GM23338 (cell line): ENCODE results near the gene IGF2BP2. TPM values are rescaled to one million over a fixed set of nuclear protein-coding genes. Genes with fewer than 3 reads are reported as not detected.

Experiments
- ATAC-seq: fragments of 200-7000 bp; cut with Tn5 transposase; 3 replicates; pipeline ENCODE4 v1.9.1; 2020
- DNase-seq: peaks from one replicate; pipeline ENCODE4 v3.0.0-alpha.2; 2015; ENCODE audit warnings: low spot score
- H2AFZ ChIP-seq: fragments of 200-600 bp; sonication (generic); 2 replicates; pipeline ENCODE4 v1.8.0; 2016; ENCODE audit warnings: antibody characterized with exemption, mild to moderate bottlenecking, moderate library complexity
- H3F3A ChIP-seq: fragments of 200-600 bp; sonication (generic); replicated peaks from 2 replicates; pipeline ENCODE4 v1.8.0; 2017; ENCODE audit warnings: antibody characterized with exemption, mixed run types, low read depth
- H3K27ac ChIP-seq: fragments of 200-600 bp; sonication (generic); 2 replicates; pipeline ENCODE4 v1.6.1; 2016; ENCODE audit warnings: low read depth
- H3K27me3 ChIP-seq: fragments of 200-600 bp; sonication (generic); 2 replicates; pipeline ENCODE4 v1.8.0; 2016; ENCODE audit warnings: mild to moderate bottlenecking, mixed run types, moderate library complexity; ENCODE audit not compliant: insufficient read depth
- H3K36me3 ChIP-seq: fragments of 200-600 bp; sonication (generic); 2 replicates; pipeline ENCODE4 v1.8.0; 2016; ENCODE audit warnings: mild to moderate bottlenecking; ENCODE audit not compliant: insufficient read depth
- H3K4me1 ChIP-seq: fragments of 200-600 bp; sonication (generic); 2 replicates; pipeline ENCODE4 v1.8.0; 2016; ENCODE audit warnings: mild to moderate bottlenecking, moderate library complexity; ENCODE audit not compliant: insufficient read depth
- H3K4me2 ChIP-seq: fragments of 200-600 bp; sonication (generic); 2 replicates; pipeline ENCODE4 v1.7.1; 2017; ENCODE audit warnings: mixed run types
- H3K4me3 ChIP-seq: fragments of 200-600 bp; sonication (generic); 2 replicates; pipeline ENCODE4 v1.6.1; 2016; ENCODE audit warnings: mixed run types
- H3K79me2 ChIP-seq: fragments of 200-600 bp; sonication (generic); replicated peaks from 2 replicates; pipeline ENCODE4 v1.8.0; 2017; ENCODE audit warnings: mild to moderate bottlenecking; ENCODE audit not compliant: insufficient read depth
- H3K9me2 ChIP-seq: fragments of 200-600 bp; sonication (generic); 2 replicates; pipeline ENCODE4 v1.8.0; 2017; ENCODE audit not compliant: insufficient read depth
- H4K20me1 ChIP-seq: fragments of 200-600 bp; sonication (generic); replicated peaks from 2 replicates; pipeline ENCODE4 v1.8.0; 2017; ENCODE audit warnings: mild to moderate bottlenecking; ENCODE audit not compliant: insufficient read depth
- H3K27ac Mint-ChIP-seq: 2 replicates; pipeline ENCODE4 v1.8.0; 2020; ENCODE audit warnings: inconsistent platforms, mild to moderate bottlenecking, moderate library complexity, mixed read lengths
- H3K27me3 Mint-ChIP-seq: 3 replicates; pipeline ENCODE4 v1.8.0; 2022; ENCODE audit warnings: low read depth, mild to moderate bottlenecking, moderate library complexity, mixed read lengths, inconsistent platforms; ENCODE audit not compliant: insufficient read depth, poor library complexity
- H3K36me3 Mint-ChIP-seq: 3 replicates; pipeline ENCODE4 v1.8.0; 2021; ENCODE audit warnings: low read depth, mild to moderate bottlenecking, inconsistent platforms, moderate library complexity, mixed read lengths
- H3K4me1 Mint-ChIP-seq: 3 replicates; pipeline ENCODE4 v1.8.0; 2020; ENCODE audit warnings: mild to moderate bottlenecking, inconsistent platforms, mixed read lengths
- H3K4me3 Mint-ChIP-seq: 3 replicates; pipeline ENCODE4 v1.8.0; 2021; ENCODE audit warnings: moderate library complexity, mild to moderate bottlenecking, inconsistent platforms, mixed read lengths
- H3K9me3 Mint-ChIP-seq: 3 replicates; pipeline ENCODE4 v1.8.0; 2020; ENCODE audit warnings: moderate library complexity, mild to moderate bottlenecking, inconsistent platforms, mixed read lengths
- ETS1 ChIP-seq: IDR thresholded peaks from 2 replicates; pipeline ENCODE4 v1.6.1; 2016; ENCODE audit warnings: antibody characterized with exemption
- EZH2 ChIP-seq: fragments of 200-600 bp; sonication (generic); IDR thresholded peaks from one replicate; pipeline ENCODE4 v1.8.0; 2017; ENCODE audit warnings: antibody characterized with exemption, mild to moderate bottlenecking, low read depth; ENCODE audit not compliant: unreplicated experiment
- EZH2phosphoT487 ChIP-seq: fragments of 200-600 bp; sonication (generic); IDR thresholded peaks from one replicate; pipeline ENCODE4 v1.8.1; 2018; ENCODE audit warnings: antibody characterized with exemption; ENCODE audit not compliant: unreplicated experiment
- STAT1 ChIP-seq: IDR thresholded peaks from one replicate; pipeline ENCODE4 v1.6.1; 2016; ENCODE audit warnings: antibody characterized with exemption; ENCODE audit not compliant: unreplicated experiment
- ZNF331 ChIP-seq: fragments of 250-450 bp; sonication (Bioruptor Pico); IDR thresholded peaks from 2 replicates; pipeline ENCODE4 v1.5.0; 2020; ENCODE audit warnings: low read depth, mild to moderate bottlenecking, moderate library complexity
- ZNF462 ChIP-seq: fragments of 250-450 bp; sonication (Bioruptor Pico); IDR thresholded peaks from 2 replicates; pipeline ENCODE4 v1.5.0; 2020; ENCODE audit warnings: mild to moderate bottlenecking, moderate library complexity
- polyA plus RNA-seq: library from polyadenylated mRNA; unstranded; fragments of >200 nt; fragmentation: Nextera tagmentation; extraction: Ambion mirVana; gene quantifications from 2 replicates; pipeline ENCODE4 v1.2.1, GENCODE V29; 2016
- total RNA-seq: library from RNA; depleted of rRNA; stranded (reverse); fragments of >200 nt; shearing (Covaris generic); gene quantifications from 2 replicates; pipeline ENCODE4 v1.2.3, GENCODE V29; 2014

IGF2BP2 gene
- total and polyA plus RNA-seq, 2 experiments from 2014 or later: 82.9 to 84.5 TPM

- TF ChIP-seq ZNF462 (CRISPR knock-in tag) (no peak), EZH2phosphoT487 (no peak)
Observed at GRCh38 chr3:185718736-185719593, 105.9 kb downstream of the IGF2BP2 start (continued).

- peak; percentile 11 for ATAC-seq
- H3K27me3 Mint-ChIP-seq: peaks cover 6% of the 10 kb centered on the region
- H3K27ac Mint-ChIP-seq: no peak overlapping the region
- H3K4me1 Mint-ChIP-seq: peaks cover 71% of the 10 kb centered on the region
- Histone ChIP-seq H3K4me3 (no peak overlapping the region), H3F3A (no peaks in the 10 kb centered on the region), H3K9me2 (no peaks in the 10 kb centered on the region), H3K27me3 (no peaks in the 10 kb centered on the region), H4K20me1 (peaks cover 18% of the 10 kb centered on the region), H3K36me3 (no peaks in the 10 kb centered on the region), H3K27ac (peak overlapping the region; percentile 97), H3K4me2 (0 out of 2 replicates have a peak overlapping the region, but pooled peaks have one; percentile 68), H2AFZ (no peak overlapping the region), H3K4me1 (peaks cover 56% of the 10 kb centered on the region), H3K79me2 (peaks cover 97% of the 10 kb centered on the region)
- peaks cover 8% of the 10 kb centered on the region; the same call in 2 of the 3 replicates for H3K36me3 Mint-ChIP-seq
- H3K9me3 Mint-ChIP-seq: no peaks in the 10 kb centered on the region
- no peak overlapping the region; the same call in 2 of the 3 replicates for H3K4me3 Mint-ChIP-seq
- no peak for DNase-seq
- no peak for TF ChIP-seq ZNF331 (CRISPR knock-in tag)
- no peak for TF ChIP-seq ETS1
- no peak for TF ChIP-seq EZH2
- TF ChIP-seq STAT1: no peak
Observed at GRCh38 chr3:185717627-185718402, 107.0 kb downstream of the IGF2BP2 start.
